Right atrium auricular region (tissue), 2 donors: Measurements from ENCODE around the gene MATCAP1. TPM values are rescaled to one million over a fixed set of nuclear protein-coding genes. Genes with fewer than 3 reads are reported as not detected.
A peak's percentile ranks its signal among the peaks of the same experiment; 100 is the strongest.

ENCODE experiments used
- DNase-seq: peaks from one replicate; pipeline ENCODE4 v3.0.0-alpha.2; 2019; ENCODE audit warnings: low spot score
- H3K27ac ChIP-seq, 2 donors: fragments of 200-600 bp; sonication (generic); 1 replicate in 1 of 2; 2 replicates in 1 of 2; pipeline ENCODE4 v1.5.1; 2016 to 2019
- H3K27me3 ChIP-seq, 2 donors: fragments of 200-600 bp; sonication (generic); one replicate each; pipeline versions ENCODE4 v1.5.1 to v1.6.0; 2017 to 2019
- H3K36me3 ChIP-seq: fragments of 200-600 bp; sonication (generic); one replicate; pipeline ENCODE4 v1.5.1; 2016
- H3K4me1 ChIP-seq, 2 donors: fragments of 200-600 bp; sonication (generic); one replicate each; pipeline versions ENCODE4 v1.5.1 to v1.6.0; 2017 to 2019
- H3K4me3 ChIP-seq, 2 donors: fragments of 200-600 bp; sonication (generic); 1 replicate in 1 of 2; 2 replicates in 1 of 2; pipeline ENCODE4 v1.5.1; 2017 to 2019; ENCODE audit warnings: mild to moderate bottlenecking in 1 of 2, moderate library complexity in 1 of 2
- H3K9me3 ChIP-seq, 2 donors: fragments of 200-600 bp; sonication (generic); one replicate each; pipeline ENCODE4 v1.5.1; 2019
- total RNA-seq, 2 donors: library from RNA; depleted of rRNA; stranded (reverse); fragments of >200 nt; gene quantifications; one replicate each; pipeline ENCODE4 v1.1.0, GENCODE V29; 2016
- TF ChIP-seq, protein P1 (sequence below), 2 donors: fragments of 200-600 bp; sonication (generic); IDR thresholded peaks; one replicate each; pipeline ENCODE4 v1.5.1; 2019; ENCODE audit warnings: antibody characterized with exemption in 2 of 2

The MATCAP1 gene
- total RNA-seq, 2 donors from 2014 or later: 4.2 to 7.8 TPM

GRCh38 chr16:67177743-67178699 is 5.7 kb downstream of the MATCAP1 start:
- Histone ChIP-seq H3K4me1 (peaks cover 0 to 47% of the 10 kb centered on the region in 2 donors), H3K4me3 (peak overlapping the region; percentile 19 to 54), H3K27me3 (no peaks in the 10 kb centered on the region), H3K36me3 (no peaks in the 10 kb centered on the region), H3K9me3 (no peaks in the 10 kb centered on the region), H3K27ac (peak overlapping the region; percentile 66 to 82)
- TF ChIP-seq, protein P1, sequence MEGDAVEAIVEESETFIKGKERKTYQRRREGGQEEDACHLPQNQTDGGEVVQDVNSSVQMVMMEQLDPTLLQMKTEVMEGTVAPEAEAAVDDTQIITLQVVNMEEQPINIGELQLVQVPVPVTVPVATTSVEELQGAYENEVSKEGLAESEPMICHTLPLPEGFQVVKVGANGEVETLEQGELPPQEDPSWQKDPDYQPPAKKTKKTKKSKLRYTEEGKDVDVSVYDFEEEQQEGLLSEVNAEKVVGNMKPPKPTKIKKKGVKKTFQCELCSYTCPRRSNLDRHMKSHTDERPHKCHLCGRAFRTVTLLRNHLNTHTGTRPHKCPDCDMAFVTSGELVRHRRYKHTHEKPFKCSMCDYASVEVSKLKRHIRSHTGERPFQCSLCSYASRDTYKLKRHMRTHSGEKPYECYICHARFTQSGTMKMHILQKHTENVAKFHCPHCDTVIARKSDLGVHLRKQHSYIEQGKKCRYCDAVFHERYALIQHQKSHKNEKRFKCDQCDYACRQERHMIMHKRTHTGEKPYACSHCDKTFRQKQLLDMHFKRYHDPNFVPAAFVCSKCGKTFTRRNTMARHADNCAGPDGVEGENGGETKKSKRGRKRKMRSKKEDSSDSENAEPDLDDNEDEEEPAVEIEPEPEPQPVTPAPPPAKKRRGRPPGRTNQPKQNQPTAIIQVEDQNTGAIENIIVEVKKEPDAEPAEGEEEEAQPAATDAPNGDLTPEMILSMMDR (IDR thresholded peaks at IDR 0.05): peak in 1 of 2 donors; percentile 35
- no peak for DNase-seq

DNA sequence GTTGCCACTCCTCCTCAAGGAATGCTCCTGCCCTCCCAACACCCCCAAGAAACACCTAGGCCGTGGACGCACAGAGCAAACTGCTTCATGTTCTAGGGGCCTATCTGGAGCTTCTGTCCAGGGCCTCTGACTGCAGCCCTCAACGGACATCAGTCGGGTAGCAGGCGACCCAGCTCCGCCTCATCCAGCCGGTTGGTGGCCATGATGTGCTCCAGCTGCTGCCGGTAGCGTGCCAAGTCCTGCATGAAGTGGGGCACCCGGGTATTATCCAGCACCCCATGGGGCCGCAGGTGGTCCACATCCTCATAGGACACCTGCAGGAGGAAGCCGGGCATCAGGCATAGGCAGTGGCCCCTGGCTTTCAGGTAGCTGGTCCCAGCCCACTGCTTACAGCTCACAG is 7.1 kb downstream of the MATCAP1 start:
- H3K27me3 ChIP-seq: no peaks in the 10 kb centered on the region
- H3K36me3 ChIP-seq: no peaks in the 10 kb centered on the region
- no peak overlapping the region for H3K27ac ChIP-seq
- TF ChIP-seq, protein P1 (IDR thresholded peaks at IDR 0.05): no peak
- peaks cover 0 to 49% of the 10 kb centered on the region in 2 donors for H3K4me1 ChIP-seq
- H3K9me3 ChIP-seq: no peaks in the 10 kb centered on the region
- no peak overlapping the region for H3K4me3 ChIP-seq
- no peak for DNase-seq

DNA sequence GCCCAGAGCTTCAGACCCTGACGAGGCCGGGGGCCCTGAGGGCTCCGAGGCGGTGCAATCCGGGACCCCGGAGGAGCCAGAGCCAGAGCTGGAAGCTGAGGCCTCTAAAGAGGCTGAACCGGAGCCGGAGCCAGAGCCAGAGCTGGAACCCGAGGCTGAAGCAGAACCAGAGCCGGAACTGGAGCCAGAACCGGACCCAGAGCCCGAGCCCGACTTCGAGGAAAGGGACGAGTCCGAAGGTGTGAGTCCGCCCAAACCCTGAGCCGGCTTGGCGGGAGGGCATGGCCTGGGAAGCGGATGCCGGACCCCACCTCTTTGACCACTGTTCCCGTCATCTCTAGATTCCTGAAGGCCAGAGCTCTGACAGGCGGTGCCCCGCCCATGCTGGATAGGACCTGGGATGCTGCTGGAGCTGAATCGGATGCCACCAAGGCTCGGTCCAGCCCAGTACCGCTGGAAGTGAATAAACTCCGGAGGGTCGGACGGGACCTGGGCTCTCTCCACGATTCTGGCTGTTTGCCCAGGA is 9.0 kb downstream of the MATCAP1 start:
- TF ChIP-seq, protein P1 (IDR thresholded peaks at IDR 0.05): no peak
- peak overlapping the region; percentile 90 to 96 for H3K27ac ChIP-seq
- DNase-seq: no peak
- H3K27me3 ChIP-seq: no peaks in the 10 kb centered on the region
- H3K4me3 ChIP-seq: peak overlapping the region; percentile 37 to 54
- H3K4me1 ChIP-seq: peaks cover 0 to 66% of the 10 kb centered on the region in 2 donors
- H3K36me3 ChIP-seq: no peaks in the 10 kb centered on the region
- H3K9me3 ChIP-seq: no peaks in the 10 kb centered on the region

- DNase-seq: peak; percentile 91
- Histone ChIP-seq H3K36me3 (no peaks in the 10 kb centered on the region), H3K9me3 (no peaks in the 10 kb centered on the region), H3K27me3 (no peaks in the 10 kb centered on the region), H3K4me1 (peaks cover 0 to 72% of the 10 kb centered on the region in 2 donors), H3K27ac (peak overlapping the region; percentile 90 to 96), H3K4me3 (peak overlapping the region; percentile 37 to 54)
- TF ChIP-seq, protein P1 (IDR thresholded peaks at IDR 0.05): peak in 1 of 2 donors; percentile 62
Measured at GRCh38 chr16:67173808-67174705, 9.7 kb downstream of the MATCAP1 start.

- no peak for DNase-seq
- TF ChIP-seq, protein P1 (IDR thresholded peaks at IDR 0.05): no peak
- no peaks in the 10 kb centered on the region for H3K36me3 ChIP-seq
- H3K9me3 ChIP-seq: no peaks in the 10 kb centered on the region
- H3K27me3 ChIP-seq: no peaks in the 10 kb centered on the region
- peak overlapping the region; percentile 37 to 54 for H3K4me3 ChIP-seq
- H3K4me1 ChIP-seq: peaks cover 0 to 70% of the 10 kb centered on the region in 2 donors
- H3K27ac ChIP-seq: peak overlapping the region; percentile 90 to 96
Measured at GRCh38 chr16:67173323-67173722, 10.4 kb downstream of the MATCAP1 start.
